Ascending aorta (tissue), 2 donors: ENCODE data around the gene MYL7. TPM values are rescaled to one million over a fixed set of nuclear protein-coding genes. Genes with fewer than 3 reads are reported as not detected.

Source experiments
- DNase-seq, 2 donors: peaks; one replicate each; pipeline ENCODE4 v3.0.0-alpha.2; 2019; ENCODE audit warnings: low spot score in 2 of 2
- H3K27ac ChIP-seq, 2 donors: fragments of 200-600 bp; sonication (generic); one replicate each; pipeline ENCODE4 v1.5.1; 2016 to 2017; ENCODE audit warnings: mild to moderate bottlenecking in 1 of 2
- H3K27me3 ChIP-seq: fragments of 200-600 bp; sonication (generic); one replicate; pipeline ENCODE4 v1.5.1; 2017
- H3K36me3 ChIP-seq, 2 donors: fragments of 200-600 bp; sonication (generic); one replicate each; pipeline ENCODE4 v1.5.1; 2016
- H3K4me1 ChIP-seq, 2 donors: fragments of 200-600 bp; sonication (generic); one replicate each; pipeline ENCODE4 v1.5.1; 2016 to 2017; ENCODE audit warnings: mild to moderate bottlenecking in 1 of 2
- H3K4me3 ChIP-seq, 2 donors: fragments of 200-600 bp; sonication (generic); one replicate each; pipeline ENCODE4 v1.5.1; 2016 to 2017; ENCODE audit warnings: mild to moderate bottlenecking in 1 of 2
- H3K9me3 ChIP-seq, 2 donors: fragments of 200-600 bp; sonication (generic); one replicate each; pipeline ENCODE4 v1.5.1; 2016
- CTCF ChIP-seq, 3 experiments: fragments of 200-600 bp in 2 of 3; fragments of 450-650 bp in 1 of 3; sonication (generic) in 2 of 3; IDR thresholded peaks; one replicate each; pipeline ENCODE4 v1.5.1; 2016 to 2019; ENCODE audit warnings: antibody characterized with exemption in 3 of 3, mild to moderate bottlenecking in 1 of 3, moderate library complexity in 1 of 3
- intact Hi-C: fragments of 100-400 bp; cut with DNase I; formaldehyde crosslinking; loops from one replicate; pipeline ENCODE4 v1.15.1; 2023
- total RNA-seq: library from RNA; depleted of rRNA; stranded (reverse); fragments of >200 nt; gene quantifications from one replicate; pipeline ENCODE4 v1.1.0, GENCODE V29; 2016

The MYL7 gene
- total RNA-seq, 1 donor from 2014 or later: not detected

- Histone ChIP-seq H3K36me3 (no peaks in the 10 kb centered on the region), H3K27ac (peak overlapping the region; percentile 91 to 100), H3K27me3 (no peaks in the 10 kb centered on the region), H3K4me3 (no peak overlapping the region), H3K9me3 (no peaks in the 10 kb centered on the region), H3K4me1 (peaks cover 18 to 39% of the 10 kb centered on the region in 2 donors)
- TF ChIP-seq CTCF (IDR thresholded peaks at IDR 0.05): no peak
- intact Hi-C loops: no loop called here
- DNase-seq: no peak
Measured at GRCh38 chr7:44093102-44093641, 48.0 kb downstream of the MYL7 start.

Other genes starting within 250 kb of the MYL7 start
- 29.2 TPM for gene URGCP, start 234.7 kb downstream of the MYL7 start, total RNA-seq
- 13.1 TPM for gene UBE2D4, start 214.9 kb downstream of the MYL7 start, total RNA-seq
- gene SPDYE1, start 143.4 kb downstream of the MYL7 start, total RNA-seq: not detected
- 177 TPM for gene DBNL, start 96.6 kb downstream of the MYL7 start, total RNA-seq
- gene PGAM2, start 75.8 kb downstream of the MYL7 start, total RNA-seq: not detected
- 58.8 TPM for gene POLM, start 58.8 kb downstream of the MYL7 start, total RNA-seq
- gene AEBP1, start 37.0 kb downstream of the MYL7 start, total RNA-seq: 1,349 TPM
- gene POLD2, start 17.8 kb downstream of the MYL7 start, total RNA-seq: 97.0 TPM
- gene GCK, start 48.1 kb upstream of the MYL7 start, total RNA-seq: 2.7 TPM
- gene YKT6, start 59.6 kb upstream of the MYL7 start, total RNA-seq: 40.1 TPM
- gene CAMK2B, start 184.3 kb upstream of the MYL7 start, total RNA-seq: 3.2 TPM